HepG2 (cell line): ENCODE data around the gene NAT9.

Source experiments
- CHCHD3 ChIP-seq: sonication (generic); formaldehyde crosslinking; IDR thresholded peaks from 2 replicates; pipeline ENCODE4 v1.8.0; 2022; ENCODE audit warnings: mild to moderate bottlenecking, missing genetic modification reagents, moderate library complexity
- CHD2 ChIP-seq: IDR thresholded peaks from 2 replicates; pipeline ENCODE4 v1.6.1; 2011; ENCODE audit warnings: low read depth, low read length, improper control_type of control experiment
- FOXC1 ChIP-seq: sonication (generic); formaldehyde crosslinking; IDR thresholded peaks from 2 replicates; pipeline ENCODE4 v1.8.0; 2022; ENCODE audit warnings: mild to moderate bottlenecking, missing genetic modification reagents, borderline replicate concordance
- POLR2AphosphoS5 ChIP-seq: IDR thresholded peaks from 2 replicates; pipeline ENCODE4 v1.6.1; 2012; ENCODE audit warnings: low read depth, low read length
- ZBTB26 ChIP-seq: IDR thresholded peaks from 2 replicates; pipeline ENCODE4 v1.6.1; 2016; ENCODE audit warnings: missing compliant biosample characterization, missing genetic modification reagents, borderline replicate concordance
- ZNF318 ChIP-seq: sonication (generic); formaldehyde crosslinking; IDR thresholded peaks from 2 replicates; pipeline ENCODE4 v1.4.0; 2020; ENCODE audit warnings: mild to moderate bottlenecking, missing genetic modification reagents
- TF ChIP-seq, protein P1 (sequence below): sonication (generic); formaldehyde crosslinking; IDR thresholded peaks from 2 replicates; pipeline ENCODE4 v1.4.0; 2020; ENCODE audit warnings: mild to moderate bottlenecking, missing genetic modification reagents
- TF ChIP-seq, protein P2 (sequence below): sonication (generic); formaldehyde crosslinking; IDR thresholded peaks from 2 replicates; pipeline ENCODE4 v1.5.0; 2020; ENCODE audit warnings: mild to moderate bottlenecking, missing genetic modification reagents, moderate library complexity

DNA sequence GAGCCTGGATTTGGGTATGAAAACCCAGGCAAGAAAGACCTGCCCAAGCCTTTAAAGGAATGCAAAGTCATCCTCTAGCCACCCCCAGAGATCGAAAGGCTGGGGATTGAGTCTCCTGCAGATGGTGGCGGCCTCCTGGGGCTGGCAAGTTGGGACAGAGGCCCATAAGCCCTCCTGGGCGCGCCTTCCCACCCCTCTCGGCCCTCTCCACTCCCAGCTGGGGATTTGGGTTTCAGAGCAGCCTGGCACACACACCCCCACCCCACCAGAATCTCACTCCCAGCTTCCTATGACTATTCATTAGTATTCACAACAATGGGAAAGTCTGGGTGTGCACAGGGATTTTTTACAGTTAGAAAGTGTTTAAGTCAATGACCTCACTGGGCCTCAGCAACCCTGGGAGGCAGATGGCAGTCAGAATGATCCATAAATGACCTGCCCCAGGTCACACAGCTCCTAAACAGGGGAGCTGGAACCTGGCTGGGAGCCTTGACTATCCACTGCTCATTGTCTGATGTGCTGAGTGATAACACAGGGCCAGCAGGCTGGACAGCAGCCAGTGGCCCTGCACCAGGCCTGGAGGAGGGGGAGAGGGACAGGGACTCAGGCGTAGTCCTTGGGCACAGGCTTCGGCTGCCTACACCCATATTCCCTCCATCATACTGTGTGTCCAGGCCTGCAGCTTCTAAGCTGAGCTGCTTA is 15.6 kb downstream of the NAT9 start:
- no peak for TF ChIP-seq CHCHD3 (CRISPR knock-in tag)
- TF ChIP-seq CHD2, result no peak
- TF ChIP-seq, protein P1, sequence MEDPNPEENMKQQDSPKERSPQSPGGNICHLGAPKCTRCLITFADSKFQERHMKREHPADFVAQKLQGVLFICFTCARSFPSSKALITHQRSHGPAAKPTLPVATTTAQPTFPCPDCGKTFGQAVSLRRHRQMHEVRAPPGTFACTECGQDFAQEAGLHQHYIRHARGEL (CRISPR knock-in tag), result no peak
- TF ChIP-seq FOXC1 (CRISPR knock-in tag), result no peak
- no peak for TF ChIP-seq ZNF318 (CRISPR knock-in tag)
- no peak for TF ChIP-seq ZBTB26
- 0 out of 2 replicates have a peak, but pooled peaks have one; percentile 11 for TF ChIP-seq POLR2AphosphoS5
- TF ChIP-seq, protein P2, sequence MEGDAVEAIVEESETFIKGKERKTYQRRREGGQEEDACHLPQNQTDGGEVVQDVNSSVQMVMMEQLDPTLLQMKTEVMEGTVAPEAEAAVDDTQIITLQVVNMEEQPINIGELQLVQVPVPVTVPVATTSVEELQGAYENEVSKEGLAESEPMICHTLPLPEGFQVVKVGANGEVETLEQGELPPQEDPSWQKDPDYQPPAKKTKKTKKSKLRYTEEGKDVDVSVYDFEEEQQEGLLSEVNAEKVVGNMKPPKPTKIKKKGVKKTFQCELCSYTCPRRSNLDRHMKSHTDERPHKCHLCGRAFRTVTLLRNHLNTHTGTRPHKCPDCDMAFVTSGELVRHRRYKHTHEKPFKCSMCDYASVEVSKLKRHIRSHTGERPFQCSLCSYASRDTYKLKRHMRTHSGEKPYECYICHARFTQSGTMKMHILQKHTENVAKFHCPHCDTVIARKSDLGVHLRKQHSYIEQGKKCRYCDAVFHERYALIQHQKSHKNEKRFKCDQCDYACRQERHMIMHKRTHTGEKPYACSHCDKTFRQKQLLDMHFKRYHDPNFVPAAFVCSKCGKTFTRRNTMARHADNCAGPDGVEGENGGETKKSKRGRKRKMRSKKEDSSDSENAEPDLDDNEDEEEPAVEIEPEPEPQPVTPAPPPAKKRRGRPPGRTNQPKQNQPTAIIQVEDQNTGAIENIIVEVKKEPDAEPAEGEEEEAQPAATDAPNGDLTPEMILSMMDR, result no peak
